ENCODE measurements around the gene TCIRG1.

The TCIRG1 gene

DNA sequence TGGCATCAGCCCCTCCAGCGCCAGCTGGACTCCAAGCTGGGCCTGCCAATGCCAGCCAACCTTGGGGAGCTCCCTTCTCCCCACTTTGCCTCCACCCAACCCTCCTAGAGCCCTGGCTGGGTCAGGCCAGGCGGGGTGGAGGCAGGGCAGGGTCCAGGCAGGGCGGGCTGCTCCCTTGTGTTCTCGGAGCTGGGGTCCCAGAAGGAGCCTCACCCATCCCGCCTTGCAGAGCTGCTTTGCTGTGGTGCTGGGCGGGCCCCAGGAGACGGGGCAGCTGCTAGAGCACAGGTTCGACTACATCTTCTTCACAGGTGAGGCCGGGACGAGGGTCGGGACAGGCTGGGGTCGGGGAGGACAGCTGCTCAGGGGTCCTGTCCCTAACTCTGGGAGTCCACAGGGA, 19.3 kb upstream of the TCIRG1 start:
- no peak for DNase-seq

DNA sequence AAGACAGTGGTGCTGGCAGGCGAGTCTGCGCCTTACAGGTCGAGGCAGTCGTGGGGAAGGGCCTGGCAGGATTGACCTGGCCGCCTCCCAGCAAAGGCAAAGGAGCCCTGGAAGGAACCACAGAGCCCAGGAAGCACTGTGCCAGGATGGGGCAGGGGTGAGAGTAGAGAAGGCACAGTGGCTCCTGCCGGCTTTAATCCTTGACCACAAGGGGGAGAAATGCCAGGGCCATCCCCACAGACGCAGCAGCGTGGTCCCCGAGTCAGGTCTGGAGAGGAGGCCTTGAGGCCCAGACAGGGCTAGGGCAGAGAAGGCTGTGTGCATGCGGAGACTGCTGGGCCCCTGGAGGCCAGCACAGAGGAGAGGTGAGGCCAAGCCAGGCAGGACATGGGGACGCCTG, 18.2 kb upstream of the TCIRG1 start:
- DNase-seq: peak; percentile 51

DNA sequence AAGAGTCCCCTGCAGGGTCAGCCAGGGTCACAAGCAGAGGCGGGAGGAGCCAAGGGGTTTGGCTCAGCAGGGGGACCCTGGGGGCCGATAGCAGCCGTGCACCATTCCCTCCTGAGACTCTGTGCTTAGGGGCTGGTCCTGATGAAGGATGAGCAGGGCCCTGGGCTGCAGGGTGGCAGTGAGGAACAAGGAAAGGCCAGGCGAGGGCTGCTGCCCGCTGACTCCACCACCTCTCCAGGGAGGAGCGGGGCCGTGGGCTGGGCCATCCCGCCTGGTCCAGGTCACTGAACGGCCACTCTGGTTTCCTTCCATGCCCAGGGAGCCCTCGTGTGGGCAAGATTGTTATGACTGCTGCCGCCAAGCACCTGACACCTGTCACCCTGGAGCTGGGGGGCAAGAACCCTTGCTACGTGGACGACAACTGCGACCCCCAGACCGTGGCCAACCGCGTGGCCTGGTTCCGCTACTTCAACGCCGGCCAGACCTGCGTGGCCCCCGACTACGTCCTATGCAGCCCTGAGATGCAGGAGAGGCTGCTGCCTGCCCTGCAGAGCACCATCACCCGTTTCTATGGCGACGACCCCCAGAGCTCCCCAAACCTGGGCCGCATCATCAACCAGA, 17.5 kb upstream of the TCIRG1 start:
- DNase-seq: no peak

DNA sequence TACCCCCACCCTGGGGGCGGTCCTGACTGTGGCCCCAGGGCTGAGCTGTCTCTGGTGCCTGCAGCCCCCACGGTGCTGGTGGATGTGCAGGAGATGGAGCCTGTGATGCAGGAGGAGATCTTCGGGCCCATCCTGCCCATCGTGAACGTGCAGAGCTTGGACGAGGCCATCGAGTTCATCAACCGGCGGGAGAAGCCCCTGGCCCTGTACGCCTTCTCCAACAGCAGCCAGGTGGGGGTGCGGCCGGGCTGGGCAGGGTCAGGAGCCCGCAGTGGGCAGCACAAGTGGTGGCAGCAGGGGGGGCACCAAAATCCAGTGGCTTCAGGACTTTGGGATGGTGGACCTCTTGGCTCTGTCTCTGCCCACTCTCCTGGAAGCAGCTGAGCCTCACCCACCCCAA, 16.3 kb upstream of the TCIRG1 start:
- DNase-seq: no peak

DNA sequence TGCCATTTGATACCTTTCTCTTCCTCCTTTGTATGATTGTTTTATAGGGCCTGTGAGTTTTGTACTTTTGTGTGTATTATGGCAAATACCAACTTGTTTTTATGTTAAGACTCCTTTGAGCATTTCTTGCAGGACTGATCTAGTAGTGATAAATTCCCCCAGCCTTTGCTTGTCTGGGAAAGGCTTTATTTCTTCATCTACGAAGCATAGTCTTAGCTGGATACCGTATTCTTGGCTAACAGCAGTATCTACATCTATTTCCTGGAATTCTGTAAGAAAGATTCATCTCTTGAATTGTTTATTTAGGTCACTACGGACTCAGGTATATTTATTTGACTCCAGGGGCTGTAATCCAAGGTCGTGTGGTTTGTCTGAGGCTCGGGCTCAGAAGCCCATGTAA, 14.3 kb upstream of the TCIRG1 start:
- no peak for DNase-seq

DNA sequence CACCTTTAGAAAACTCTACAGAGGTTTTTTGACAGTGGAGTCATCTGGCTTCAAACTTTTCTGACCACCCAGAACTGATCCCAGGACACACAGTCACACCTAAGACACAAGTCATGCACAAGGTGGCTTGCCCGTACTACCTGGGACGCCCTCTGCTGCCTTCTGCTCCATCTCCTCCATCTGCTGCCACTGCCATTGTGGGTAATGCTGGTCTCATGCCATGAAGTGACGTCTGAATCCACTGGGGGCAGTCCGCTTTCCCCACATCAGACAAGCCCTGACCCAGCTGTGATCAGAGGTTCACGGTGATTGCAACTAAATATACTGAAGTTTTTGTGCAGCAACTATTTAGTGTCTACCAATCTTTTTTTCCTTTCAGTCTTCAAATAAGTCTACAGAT, 13.8 kb upstream of the TCIRG1 start:
- DNase-seq: no peak

DNA sequence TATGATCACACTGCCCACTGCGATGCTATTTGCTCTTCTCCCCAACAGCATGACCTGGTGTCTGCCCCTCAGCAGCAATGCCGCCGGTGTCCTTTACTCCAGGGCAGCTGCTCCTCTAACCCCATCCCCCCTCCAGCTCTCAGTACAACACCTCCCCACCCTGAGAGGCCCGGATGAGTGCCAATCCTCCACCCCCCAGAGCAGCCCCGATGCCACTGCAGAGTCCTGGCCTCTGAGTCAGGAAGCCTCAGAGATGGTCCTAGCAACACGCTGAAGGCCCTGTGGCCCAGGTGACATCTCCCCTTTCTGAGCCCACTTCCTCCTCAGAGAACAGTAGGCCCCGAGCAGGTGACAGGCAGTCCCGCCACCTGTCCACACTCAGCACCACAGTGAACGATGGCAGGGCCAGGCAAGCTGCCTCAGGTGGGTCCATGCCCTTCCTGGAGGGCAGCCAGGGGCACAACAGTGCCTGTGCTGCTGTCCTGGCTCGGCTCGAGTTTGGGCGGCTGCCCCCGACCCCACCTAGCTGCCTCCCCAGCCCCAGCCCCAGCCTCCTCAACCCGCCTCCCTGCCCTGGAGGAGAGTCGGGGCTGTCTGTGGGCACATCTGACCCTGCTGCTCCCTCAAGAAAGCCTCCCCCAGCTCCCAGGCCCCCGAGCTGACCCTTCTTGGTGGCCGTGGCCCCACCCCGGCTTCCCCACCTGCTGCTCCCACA, 12.3 kb upstream of the TCIRG1 start:
- DNase-seq: no peak

DNA sequence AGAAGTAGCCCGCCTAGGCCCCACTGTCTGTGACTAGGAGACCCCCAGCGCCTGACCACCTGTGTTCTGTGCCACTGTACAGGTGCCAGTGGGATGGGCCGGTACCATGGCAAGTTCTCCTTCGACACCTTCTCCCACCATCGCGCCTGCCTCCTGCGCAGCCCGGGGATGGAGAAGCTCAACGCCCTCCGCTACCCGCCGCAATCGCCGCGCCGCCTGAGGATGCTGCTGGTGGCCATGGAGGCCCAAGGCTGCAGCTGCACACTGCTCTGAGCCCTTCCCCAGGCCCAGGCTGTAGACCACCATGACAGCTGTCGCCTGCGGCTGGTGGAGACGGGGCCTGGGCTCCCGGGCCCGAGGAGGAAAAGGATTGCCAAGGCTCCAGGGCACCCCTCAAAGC, 11.2 kb upstream of the TCIRG1 start:
- no peak for DNase-seq

DNA sequence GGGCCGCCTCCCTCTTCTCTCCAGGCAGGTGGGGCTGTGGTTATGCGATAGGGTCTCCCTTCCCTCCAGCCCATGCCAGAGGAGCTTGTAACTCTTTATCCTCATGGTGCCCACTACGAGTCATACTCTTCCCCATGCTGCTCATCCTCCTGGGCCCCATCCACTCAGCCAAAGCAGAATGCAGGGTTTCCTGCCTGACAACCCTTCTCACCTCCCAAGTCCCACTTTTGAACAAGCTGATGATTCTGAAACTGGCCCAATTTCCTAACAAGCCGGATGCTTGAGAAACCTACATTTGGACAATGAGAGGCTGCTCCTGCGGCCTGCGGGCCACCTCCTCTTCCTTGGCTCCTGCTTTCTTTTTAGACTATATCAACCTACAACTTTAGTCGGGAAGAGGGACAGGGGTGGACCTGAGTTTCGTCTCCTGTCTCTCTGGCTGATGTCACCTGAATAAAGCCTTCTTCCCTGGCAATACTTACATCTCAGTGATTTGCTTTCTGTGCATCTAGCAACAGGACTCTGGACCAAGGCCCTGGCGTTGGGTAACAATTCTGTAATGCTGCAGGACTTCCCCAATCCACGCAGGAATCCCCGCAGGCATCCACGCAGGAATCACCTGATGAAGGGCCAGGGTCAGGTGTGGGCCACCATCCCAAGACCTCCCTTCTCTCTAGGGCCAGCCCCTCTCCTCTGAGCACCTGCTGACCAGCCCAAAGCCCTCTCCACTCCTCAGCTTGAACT, 9.9 kb upstream of the TCIRG1 start:
- peak; percentile 69 for DNase-seq

DNA sequence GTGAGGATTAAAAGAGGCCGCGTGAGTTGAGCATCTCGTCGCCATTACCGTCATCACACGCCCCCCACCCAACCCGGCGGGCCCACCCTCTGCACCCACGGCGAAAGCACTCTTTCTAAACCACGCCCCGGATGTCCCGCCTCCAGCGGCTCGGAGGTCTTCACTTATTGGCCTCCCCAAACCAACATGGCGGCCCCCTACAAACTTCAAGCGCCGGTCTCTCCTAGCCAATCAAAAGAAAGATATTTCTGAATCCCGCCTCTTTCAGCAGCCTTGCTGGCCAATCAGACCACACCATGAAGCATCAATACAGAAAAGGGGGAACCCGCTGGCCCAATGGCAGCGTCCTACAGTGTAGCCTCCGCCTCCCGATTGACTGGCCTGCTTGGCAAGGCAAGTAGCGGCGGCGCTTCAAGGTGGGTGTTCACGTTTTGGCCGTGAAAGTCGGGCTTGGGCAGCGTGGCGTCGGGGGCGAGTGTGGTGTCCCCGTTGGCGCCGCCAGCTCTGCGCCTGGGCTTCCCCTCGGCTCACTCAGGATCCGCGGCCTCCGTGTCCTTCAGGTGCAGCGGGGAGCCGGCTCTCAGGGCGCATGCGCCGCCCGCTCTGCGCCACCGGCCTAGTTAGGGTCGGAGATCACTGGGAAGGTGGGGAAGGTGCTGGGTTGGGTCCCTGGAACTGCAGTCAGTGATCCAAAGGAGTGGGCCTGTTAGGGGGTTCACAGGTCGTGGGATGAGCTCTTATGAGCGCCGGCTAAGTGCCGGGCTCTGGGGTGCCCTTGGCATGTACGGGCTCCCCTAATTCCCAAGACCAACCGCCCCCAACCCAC, 8.3 kb upstream of the TCIRG1 start, which contains the start of gene NDUFS8:
Gene NDUFS8 (plus strand): TSS at position 364 of the 826 bp plus-strand sequence. CDS start 1,471 bp downstream, outside the sequence.
- DNase-seq: peak; percentile 100

DNA sequence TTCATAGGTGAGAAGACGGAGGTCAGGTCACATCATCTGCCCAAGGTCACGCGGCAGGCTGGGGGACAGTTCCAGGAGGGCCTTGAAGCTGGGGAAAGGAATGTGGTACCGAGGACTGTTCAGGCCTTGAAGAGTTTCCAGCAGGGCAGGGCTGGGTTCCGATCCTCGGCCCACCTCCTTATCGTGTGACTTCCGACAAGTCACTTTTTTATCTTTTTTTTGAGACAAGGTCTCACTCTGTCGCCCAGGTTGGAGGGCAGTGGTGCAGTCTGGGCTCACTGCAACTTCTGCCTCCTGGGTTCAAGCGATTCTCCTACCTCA, 7.7 kb upstream of the TCIRG1 start:
- DNase-seq: no peak

DNA sequence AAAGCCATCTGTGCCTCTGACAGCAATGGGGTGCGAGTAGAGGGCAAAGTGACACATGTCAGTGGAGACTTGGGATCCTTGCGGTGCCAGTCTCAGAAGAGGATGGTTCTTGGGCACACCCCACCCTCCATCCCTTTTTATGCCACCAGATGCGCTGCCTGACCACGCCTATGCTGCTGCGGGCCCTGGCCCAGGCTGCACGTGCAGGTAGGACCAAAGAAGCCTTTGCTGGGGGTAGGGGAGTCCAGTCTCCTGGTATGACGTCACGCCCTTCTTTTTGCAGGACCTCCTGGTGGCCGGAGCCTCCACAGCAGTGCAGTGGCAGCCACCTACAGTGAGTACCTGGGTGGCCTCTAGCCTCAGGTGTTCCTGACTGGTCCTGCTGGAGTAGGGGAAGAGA, 6.8 kb upstream of the TCIRG1 start:
- no peak for DNase-seq

DNA sequence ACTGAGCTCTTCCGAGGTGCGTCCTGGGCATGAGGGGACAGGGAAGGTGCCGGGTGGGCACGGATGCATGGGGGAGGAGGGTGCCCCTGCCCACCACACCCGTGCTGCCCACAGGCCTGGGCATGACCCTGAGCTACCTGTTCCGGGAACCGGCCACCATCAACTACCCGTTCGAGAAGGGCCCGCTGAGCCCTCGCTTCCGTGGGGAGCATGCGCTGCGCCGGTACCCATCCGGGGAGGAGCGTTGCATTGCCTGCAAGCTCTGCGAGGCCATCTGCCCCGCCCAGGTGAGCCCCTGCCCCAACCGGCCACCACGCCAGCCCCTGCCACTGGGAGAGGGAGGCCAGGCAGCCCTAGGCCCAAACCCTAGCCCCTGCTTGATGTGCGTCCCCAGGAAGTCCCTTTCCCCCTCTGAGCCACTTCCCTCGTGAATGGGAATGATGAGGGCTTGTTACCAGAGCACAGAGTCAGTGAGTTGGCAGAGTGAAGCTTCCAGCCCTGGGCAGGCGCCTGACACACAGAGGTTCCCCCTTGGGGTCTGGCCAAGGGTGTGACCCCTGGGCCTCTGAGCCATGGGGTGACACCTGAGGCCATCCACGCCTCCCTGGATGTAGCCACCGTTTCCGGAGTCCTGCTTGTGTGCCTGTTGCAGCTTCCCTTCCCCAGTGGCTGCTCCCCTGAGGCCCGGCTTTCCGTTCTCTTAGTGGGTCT, 5.7 kb upstream of the TCIRG1 start:
- no peak for DNase-seq

DNA sequence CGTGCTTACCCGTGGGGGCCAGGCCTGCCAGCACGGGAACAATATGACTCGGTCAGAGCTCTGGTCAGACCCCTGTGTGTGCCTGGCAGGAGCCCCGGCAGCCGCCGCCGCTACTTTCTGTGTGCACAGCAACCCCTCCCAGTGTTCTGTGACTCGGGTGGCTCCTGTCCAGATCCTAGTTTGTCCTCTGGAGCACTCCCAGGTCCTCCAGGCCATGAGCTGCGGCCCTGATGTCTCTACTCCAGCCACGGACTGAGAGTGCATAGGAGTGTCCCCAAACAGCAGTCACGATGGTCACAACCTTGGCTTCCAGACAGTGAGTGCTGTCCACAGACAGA, 5.1 kb upstream of the TCIRG1 start:
- DNase-seq: no peak

DNA sequence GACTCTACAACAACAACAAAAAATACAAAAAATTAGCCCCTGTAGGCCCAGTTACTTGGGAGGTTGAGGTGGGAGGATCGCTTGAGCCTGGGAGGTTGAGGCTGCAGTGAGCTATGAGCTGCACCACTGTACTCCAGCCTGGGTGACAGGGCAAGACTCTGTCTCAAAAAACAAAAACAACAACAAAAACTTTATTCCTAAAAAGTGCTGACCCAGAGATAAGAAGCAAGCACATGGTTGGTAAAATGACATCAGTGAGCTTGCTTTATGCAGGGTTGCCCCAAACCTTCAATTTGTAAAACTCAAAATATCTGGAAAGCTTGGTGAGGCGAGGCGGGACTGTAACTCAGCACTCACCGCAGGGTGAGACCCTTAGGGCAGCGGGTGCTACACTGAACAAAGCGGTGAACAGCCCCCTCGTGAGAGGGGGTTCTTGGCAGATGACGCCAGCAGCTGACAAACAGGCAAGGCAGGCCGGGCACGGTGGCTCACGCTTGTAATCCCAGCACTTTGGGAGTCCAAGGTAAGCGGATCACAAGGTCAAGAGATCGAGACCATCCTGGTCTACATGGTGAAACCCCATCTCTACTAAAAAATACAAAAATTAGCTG, 3.5 kb upstream of the TCIRG1 start:
- DNase-seq: no peak

DNA sequence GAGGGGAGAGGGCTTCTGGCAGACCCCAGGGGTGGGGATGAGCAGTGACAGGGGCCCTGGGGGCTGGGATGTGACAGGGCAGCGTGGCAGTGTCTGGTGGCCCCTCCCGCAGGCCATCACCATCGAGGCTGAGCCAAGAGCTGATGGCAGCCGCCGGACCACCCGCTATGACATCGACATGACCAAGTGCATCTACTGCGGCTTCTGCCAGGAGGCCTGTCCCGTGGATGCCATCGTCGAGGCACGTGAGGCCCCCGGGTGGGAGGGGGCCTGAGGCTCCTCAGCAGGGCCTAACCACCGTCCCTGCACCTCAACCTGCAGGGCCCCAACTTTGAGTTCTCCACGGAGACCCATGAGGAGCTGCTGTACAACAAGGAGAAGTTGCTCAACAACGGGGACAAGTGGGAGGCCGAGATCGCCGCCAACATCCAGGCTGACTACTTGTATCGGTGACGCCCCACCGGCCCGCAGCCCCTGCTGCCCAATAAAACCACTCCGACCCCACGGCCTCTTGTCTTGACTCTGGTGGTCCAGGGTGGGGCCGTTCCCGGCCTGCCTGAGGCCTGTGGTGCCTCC, 2.6 kb upstream of the TCIRG1 start:
- DNase-seq: no peak

DNA sequence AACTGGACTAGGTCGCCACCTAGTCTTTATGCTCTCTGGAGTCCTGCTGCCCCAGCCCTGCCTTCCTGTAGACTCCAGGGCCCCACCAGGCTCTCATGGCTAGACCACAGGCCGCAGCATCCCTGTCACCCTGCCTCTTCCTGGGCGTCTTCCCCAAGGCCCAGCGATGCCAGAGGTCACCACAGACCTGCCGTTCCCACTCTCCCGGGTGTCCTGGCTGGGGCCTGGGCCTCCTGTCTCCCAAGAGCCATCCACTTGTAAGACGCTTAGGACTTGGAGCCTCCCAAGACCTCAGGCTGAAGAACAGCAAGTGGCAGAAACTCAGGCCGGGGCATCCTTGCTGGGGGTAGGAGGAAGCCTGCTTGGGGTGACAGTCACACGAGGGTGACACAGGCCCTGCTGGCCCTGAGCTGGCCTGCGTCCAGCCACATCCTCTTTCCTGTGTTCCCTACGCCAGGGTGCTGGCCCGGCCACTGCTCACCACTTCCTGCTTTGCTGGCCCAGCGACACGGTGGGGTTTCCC, 2.0 kb upstream of the TCIRG1 start:
- no peak for DNase-seq

DNA sequence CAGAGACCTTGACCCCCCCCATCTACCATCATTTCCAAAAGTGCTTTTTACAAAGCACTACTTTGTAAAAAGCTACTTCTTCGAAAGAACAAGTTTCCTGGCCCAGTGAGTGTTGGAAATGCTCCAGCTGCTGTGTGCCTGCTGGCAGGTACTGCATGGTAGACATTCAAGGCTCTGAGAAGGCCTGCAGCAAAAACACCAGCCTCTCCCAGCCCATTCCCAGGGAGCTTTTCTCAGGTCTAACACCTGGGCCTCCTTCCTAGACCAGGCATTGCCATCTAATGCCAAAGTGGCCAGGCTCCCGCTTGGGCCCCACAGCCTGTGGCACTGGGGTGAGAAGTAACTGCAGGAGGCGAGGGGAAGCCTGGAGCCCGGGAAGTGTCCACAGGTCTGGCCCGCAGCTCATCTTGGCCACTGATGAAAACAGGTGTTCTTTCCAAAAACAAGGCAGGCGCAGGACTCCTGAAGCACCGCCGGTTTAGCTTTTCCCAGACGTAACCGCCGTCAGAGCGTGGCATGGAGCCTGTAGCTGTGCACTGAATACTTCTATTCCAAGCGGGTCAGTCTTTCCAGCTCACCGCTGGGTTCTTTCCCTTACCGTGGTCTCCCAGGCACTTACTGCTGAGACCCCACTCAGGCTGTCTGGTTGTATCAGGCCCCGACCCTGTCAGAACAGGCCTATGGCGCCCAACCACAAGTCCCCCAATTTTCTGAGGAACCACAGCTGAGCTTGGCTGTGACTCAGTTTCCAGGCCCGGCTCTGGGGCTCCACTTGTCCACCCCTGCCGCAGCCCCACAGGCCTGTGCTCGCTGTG, 1.2 kb upstream of the TCIRG1 start:
- DNase-seq: no peak

DNA sequence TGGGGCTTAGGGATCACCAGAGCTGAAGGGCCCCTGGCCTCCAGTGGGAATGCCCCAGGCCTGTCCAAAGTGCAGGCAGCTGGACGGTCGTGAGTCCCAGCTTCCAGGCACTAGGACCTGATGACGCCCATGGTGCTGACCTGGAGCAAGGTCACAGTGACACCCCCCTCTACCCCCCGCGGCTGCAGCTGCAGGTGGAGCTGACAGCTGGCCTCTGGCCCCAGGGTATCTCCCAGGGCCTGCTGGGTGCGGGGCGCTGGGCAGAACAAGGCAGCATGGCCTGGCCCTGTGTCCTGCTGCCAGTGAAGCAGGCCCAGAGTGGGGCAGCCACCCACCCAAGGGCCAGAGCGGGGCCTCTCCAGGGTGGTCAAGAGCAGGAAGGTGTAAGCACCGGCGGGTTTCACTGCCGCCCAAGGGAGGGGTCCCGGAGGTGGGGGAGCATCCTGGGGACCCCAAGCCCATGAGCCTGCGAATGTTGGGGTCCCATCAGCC, 553 bp upstream of the TCIRG1 start:
- no peak for DNase-seq

DNA sequence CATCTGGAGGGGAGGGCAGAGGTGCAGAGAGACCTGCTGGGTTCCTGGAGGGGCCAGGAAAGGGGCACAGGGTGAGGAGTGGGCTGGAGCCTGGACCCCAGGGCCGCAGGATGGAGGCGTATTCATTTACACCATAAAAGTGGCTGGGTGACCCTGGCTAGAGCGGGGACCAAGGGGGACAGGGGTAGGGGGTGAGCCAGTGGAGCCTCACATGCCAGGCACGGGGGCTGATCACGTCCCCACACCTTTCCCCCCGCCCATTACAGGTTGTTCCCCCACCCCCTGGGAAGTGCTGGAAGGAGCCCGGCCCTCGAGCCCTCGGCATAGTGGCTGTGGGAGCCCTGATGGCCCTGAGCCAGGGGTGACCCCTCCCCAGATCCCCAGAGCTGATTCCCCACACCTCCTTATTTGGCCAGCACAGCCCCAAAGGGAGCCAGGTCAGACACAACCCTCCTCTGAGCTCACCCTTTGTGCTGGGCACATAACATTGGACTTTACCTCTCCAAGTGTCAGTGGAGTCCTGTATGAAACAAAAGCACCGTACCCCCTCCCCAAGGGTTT, 781 bp downstream of the TCIRG1 start:
- DNase-seq: peak; percentile 41
